Hepatocyte (in vitro differentiated cells): Measurements from ENCODE around the gene LCN9. TPM values are rescaled to one million over a fixed set of nuclear protein-coding genes. Genes with fewer than 3 reads are reported as not detected.

ENCODE experiments used
- DNase-seq: peaks from one replicate; pipeline ENCODE4 v3.0.0-alpha.2; 2016; ENCODE audit warnings: low spot score
- H2AFZ ChIP-seq: fragments of 200-600 bp; sonication (generic); 2 replicates; pipeline ENCODE4 v1.6.0; 2016; ENCODE audit warnings: antibody characterized with exemption, mild to moderate bottlenecking
- H3K27ac ChIP-seq: fragments of 200-600 bp; sonication (generic); 2 replicates; pipeline ENCODE4 v1.5.1; 2016; ENCODE audit warnings: mild to moderate bottlenecking
- H3K27me3 ChIP-seq: fragments of 200-600 bp; sonication (generic); 2 replicates; pipeline ENCODE4 v1.6.1; 2016
- H3K36me3 ChIP-seq: fragments of 200-600 bp; sonication (generic); replicated peaks from 2 replicates; pipeline ENCODE4 v1.5.1; 2016; ENCODE audit warnings: low read depth; ENCODE audit not compliant: insufficient read depth
- H3K4me1 ChIP-seq: fragments of 200-600 bp; sonication (generic); 2 replicates; pipeline ENCODE4 v1.5.1; 2016; ENCODE audit warnings: mild to moderate bottlenecking, moderate library complexity; ENCODE audit not compliant: insufficient read depth
- H3K4me2 ChIP-seq: fragments of 200-600 bp; sonication (generic); 2 replicates; pipeline ENCODE4 v1.6.0; 2016
- H3K4me3 ChIP-seq: fragments of 200-600 bp; sonication (generic); 2 replicates; pipeline ENCODE4 v1.5.1; 2016; ENCODE audit warnings: mild to moderate bottlenecking
- H3K79me2 ChIP-seq: fragments of 200-600 bp; sonication (generic); 2 replicates; pipeline ENCODE4 v1.6.0; 2017; ENCODE audit warnings: mild to moderate bottlenecking
- H3K9me2 ChIP-seq: fragments of 200-600 bp; sonication (generic); replicated peaks from 2 replicates; pipeline ENCODE4 v1.6.0; 2017; ENCODE audit warnings: mild to moderate bottlenecking; ENCODE audit not compliant: insufficient read depth
- H3K9me3 ChIP-seq: fragments of 200-600 bp; sonication (generic); 2 replicates; pipeline ENCODE4 v1.5.1; 2016; ENCODE audit warnings: low read depth, mild to moderate bottlenecking
- H4K20me1 ChIP-seq: fragments of 200-600 bp; sonication (generic); 2 replicates; pipeline ENCODE4 v1.6.0; 2016; ENCODE audit warnings: mild to moderate bottlenecking; ENCODE audit not compliant: insufficient read depth, poor library complexity, severe bottlenecking
- CTCF ChIP-seq: fragments of 200-600 bp; sonication (generic); IDR thresholded peaks from 2 replicates; pipeline ENCODE4 v1.5.1; 2016; ENCODE audit warnings: antibody characterized with exemption, mild to moderate bottlenecking; ENCODE audit not compliant: poor library complexity
- EZH2 ChIP-seq: fragments of 200-600 bp; sonication (generic); IDR thresholded peaks from 2 replicates; pipeline ENCODE4 v1.6.1; 2016; ENCODE audit warnings: antibody characterized with exemption, mild to moderate bottlenecking, borderline replicate concordance
- EZH2phosphoT487 ChIP-seq: fragments of 200-600 bp; sonication (generic); IDR thresholded peaks from one replicate; pipeline ENCODE4 v1.6.1; 2018; ENCODE audit warnings: antibody characterized with exemption, mild to moderate bottlenecking, low read depth, moderate library complexity; ENCODE audit not compliant: unreplicated experiment, severe bottlenecking
- WGBS: methylation state at CpG from one replicate; pipeline ENCODE4 v1.1.6; 2016; ENCODE audit warnings: low lambda C conversion rate; ENCODE audit errors: missing lambda C conversion rate; 5-methylcytosine and 5-hydroxymethylcytosine counted together
- polyA plus RNA-seq: library from polyadenylated mRNA; unstranded; fragments of >200 nt; fragmentation: Nextera tagmentation; extraction: Ambion mirVana; gene quantifications from 2 replicates; pipeline ENCODE4 v1.2.1, GENCODE V29; 2016
- total RNA-seq: library from RNA; depleted of rRNA; stranded (reverse); fragments of >200 nt; gene quantifications from 2 replicates; pipeline ENCODE4 v1.2.3, GENCODE V29; 2014

LCN9 gene
- total and polyA plus RNA-seq, 2 experiments from 2014 or later, result 2.6 to 13.4 TPM

- Histone ChIP-seq H3K4me3 (no peak overlapping the region), H2AFZ (no peak overlapping the region), H3K36me3 (no peaks in the 10 kb centered on the region), H3K4me1 (no peaks in the 10 kb centered on the region), H3K9me3 (no peaks in the 10 kb centered on the region), H3K27me3 (no peaks in the 10 kb centered on the region), H3K27ac (no peak overlapping the region), H4K20me1 (no peaks in the 10 kb centered on the region), H3K4me2 (no peak overlapping the region), H3K9me2 (no peaks in the 10 kb centered on the region), H3K79me2 (no peaks in the 10 kb centered on the region)
- WGBS, result 84% methylated on average over 3 of the region's 3 CpGs
- TF ChIP-seq CTCF, result no peak
- no peak for TF ChIP-seq EZH2
- TF ChIP-seq EZH2phosphoT487, result no peak
- no peak for DNase-seq
These were observed 302 bp downstream of the LCN9 start for GRCh38 chr9:135663451-135663770.

- H3K36me3 ChIP-seq, result no peaks in the 10 kb centered on the region
- H3K9me2 ChIP-seq, result no peaks in the 10 kb centered on the region
- H3K4me2 ChIP-seq, result no peak overlapping the region
- 98% methylated on average over 5 of the region's 12 CpGs for WGBS
- no peaks in the 10 kb centered on the region for H3K9me3 ChIP-seq
- no peak overlapping the region for H3K27ac ChIP-seq
- H3K27me3 ChIP-seq, result no peaks in the 10 kb centered on the region
- no peaks in the 10 kb centered on the region for H3K79me2 ChIP-seq
- no peaks in the 10 kb centered on the region for H4K20me1 ChIP-seq
- H3K4me3 ChIP-seq, result no peak overlapping the region
- no peaks in the 10 kb centered on the region for H3K4me1 ChIP-seq
- H2AFZ ChIP-seq, result no peak overlapping the region
- no peak for TF ChIP-seq EZH2phosphoT487
- DNase-seq, result no peak
These were observed 748 bp downstream of the LCN9 start for GRCh38 chr9:135663857-135664256.

GRCh38 chr9:135664266-135664665, 1.2 kb downstream of the LCN9 start:
- Histone ChIP-seq H3K4me3 (no peak overlapping the region), H3K9me3 (no peaks in the 10 kb centered on the region), H3K36me3 (no peaks in the 10 kb centered on the region), H2AFZ (no peak overlapping the region), H3K4me1 (no peaks in the 10 kb centered on the region), H3K4me2 (no peak overlapping the region), H4K20me1 (no peaks in the 10 kb centered on the region), H3K79me2 (no peaks in the 10 kb centered on the region), H3K9me2 (no peaks in the 10 kb centered on the region), H3K27me3 (no peaks in the 10 kb centered on the region), H3K27ac (no peak overlapping the region)
- TF ChIP-seq EZH2, result no peak
- no peak for TF ChIP-seq EZH2phosphoT487
- TF ChIP-seq CTCF, result no peak
- WGBS, result 88% methylated on average over 10 of the region's 10 CpGs
- no peak for DNase-seq

GRCh38 chr9:135664801-135665794, 2.0 kb downstream of the LCN9 start:
- 91% methylated on average over 32 of the region's 32 CpGs for WGBS
- Histone ChIP-seq H3K4me3 (no peak overlapping the region), H3K4me1 (no peaks in the 10 kb centered on the region), H3K27me3 (no peaks in the 10 kb centered on the region), H3K9me2 (no peaks in the 10 kb centered on the region), H2AFZ (no peak overlapping the region), H3K79me2 (no peaks in the 10 kb centered on the region), H3K36me3 (no peaks in the 10 kb centered on the region), H4K20me1 (no peaks in the 10 kb centered on the region), H3K27ac (no peak overlapping the region), H3K4me2 (no peak overlapping the region), H3K9me3 (no peaks in the 10 kb centered on the region)
- DNase-seq, result no peak
- no peak for TF ChIP-seq EZH2phosphoT487
- no peak for TF ChIP-seq CTCF
- no peak for TF ChIP-seq EZH2
